H1 (cell line): ENCODE results near the gene KCNE1. TPM values are rescaled to one million over a fixed set of nuclear protein-coding genes. Genes with fewer than 3 reads are reported as not detected.

Source experiments
- CTCF ChIA-PET: fragments of 300-600 bp; sonication (Branson Sonifier 250); formaldehyde crosslinking; loops from one replicate; lab custom pipeline; 2021; ENCODE audit not compliant: partially characterized antibody; lab: Charles Lee
- POLR2A ChIA-PET: fragments of 300-600 bp; sonication (Branson Sonifier 250); formaldehyde crosslinking; loops from one replicate; lab custom pipeline; 2021; ENCODE audit warnings: inconsistent platforms; ENCODE audit not compliant: partially characterized antibody; lab: Charles Lee
- DNase-seq, 2 experiments: peaks; one replicate each; pipeline versions ENCODE4 v3.0.0 to v3.0.0-alpha.2; 2010 to 2022; ENCODE audit warnings: low spot score in 2 of 2, low read depth in 1 of 2, mixed read lengths in 1 of 2
- FAIRE-seq: peaks from 2 replicates; lab custom pipeline; 2011; peaks lifted over from hg19 to GRCh38; lab: Jason Lieb, UNC
- H2AFZ ChIP-seq: 2 replicates; pipeline ENCODE4 v1.8.1; 2012; ENCODE audit warnings: low read length, inconsistent platforms
- H2AK5ac ChIP-seq: 2 replicates; pipeline ENCODE4 v1.6.1; 2013; ENCODE audit warnings: low read depth, low read length
- H2BK120ac ChIP-seq: replicated peaks from 2 replicates; pipeline ENCODE3; 2013; ENCODE audit warnings: low read depth, low read length, inconsistent platforms
- H2BK12ac ChIP-seq: 2 replicates; pipeline ENCODE4 v1.6.1; 2013; ENCODE audit warnings: low read depth, low read length
- H2BK15ac ChIP-seq: 2 replicates; pipeline ENCODE4 v1.6.1; 2013; ENCODE audit warnings: low read length
- H2BK20ac ChIP-seq: 2 replicates; pipeline ENCODE4 v1.6.1; 2013; ENCODE audit warnings: low read length
- H2BK5ac ChIP-seq: 2 replicates; pipeline ENCODE4 v1.6.1; 2013; ENCODE audit warnings: low read depth, low read length
- H3K14ac ChIP-seq: 2 replicates; pipeline ENCODE4 v1.6.1; 2013; ENCODE audit warnings: inconsistent platforms; ENCODE audit not compliant: insufficient read length
- H3K18ac ChIP-seq: 2 replicates; pipeline ENCODE4 v1.6.1; 2013; ENCODE audit warnings: low read length; ENCODE audit errors: extremely low read depth
- H3K23ac ChIP-seq: 2 replicates; pipeline ENCODE4 v1.6.1; 2013; ENCODE audit warnings: inconsistent platforms; ENCODE audit not compliant: insufficient read length
- H3K23me2 ChIP-seq: 2 replicates; pipeline ENCODE4 v1.6.1; 2013; ENCODE audit warnings: low read depth, low read length
- H3K27ac ChIP-seq: 2 replicates; pipeline ENCODE4 v1.6.1; 2011; ENCODE audit warnings: low read depth, low read length, inconsistent platforms
- H3K27me3 ChIP-seq, 4 experiments: replicated peaks in 1 of 4; 1 replicate in 1 of 4; 2 replicates in 3 of 4; pipeline versions ENCODE4 v1.6.1 to v1.8.1; 2011 to 2013; ENCODE audit warnings: low read length in 3 of 4, mild to moderate bottlenecking in 3 of 4, inconsistent platforms in 2 of 4, mixed read lengths in 2 of 4, moderate library complexity in 1 of 4; ENCODE audit not compliant: control insufficient read depth in 3 of 4, insufficient read depth in 3 of 4; ENCODE audit errors: extremely low read depth in 1 of 4
- H3K36me3 ChIP-seq, 4 experiments: 2 replicates each; pipeline versions ENCODE4 v1.6.1 to v1.8.1; 2011 to 2013; ENCODE audit warnings: mild to moderate bottlenecking in 4 of 4, low read length in 3 of 4, moderate library complexity in 2 of 4, control low read depth in 1 of 4, inconsistent platforms in 1 of 4; ENCODE audit not compliant: insufficient read depth in 4 of 4, control insufficient read depth in 2 of 4
- H3K4ac ChIP-seq: replicated peaks from 2 replicates; pipeline ENCODE3; 2013; ENCODE audit warnings: low read length, low read depth, mixed read lengths, inconsistent platforms; ENCODE audit not compliant: insufficient read length
- H3K4me1 ChIP-seq, 4 experiments: replicated peaks in 1 of 4; 1 replicate in 1 of 4; 2 replicates in 3 of 4; pipeline versions ENCODE4 v1.6.1 to v1.8.1; 2011 to 2013; ENCODE audit warnings: low read length in 3 of 4, inconsistent platforms in 2 of 4, mixed read lengths in 1 of 4; ENCODE audit not compliant: insufficient read depth in 4 of 4, control insufficient read depth in 3 of 4
- H3K4me2 ChIP-seq, 2 experiments: 2 replicates each; pipeline versions ENCODE4 v1.6.1 to v1.8.1; 2011 to 2013; ENCODE audit warnings: low read depth in 2 of 2, low read length in 2 of 2, control low read depth in 1 of 2, inconsistent platforms in 1 of 2, mild to moderate bottlenecking in 1 of 2; ENCODE audit not compliant: insufficient read depth in 1 of 2
- H3K4me3 ChIP-seq, 4 experiments: fragments of 200-600, 300-600 bp in 1 of 4; sonication (generic), shearing (Covaris generic), sonication (Bioruptor Twin) in 1 of 4; 2 replicates each; pipeline versions ENCODE4 v1.5.1 to v1.8.1; 2011 to 2016; ENCODE audit warnings: low read length in 4 of 4, low read depth in 3 of 4, control low read depth in 2 of 4, inconsistent platforms in 2 of 4, mild to moderate bottlenecking in 2 of 4, mixed read lengths in 1 of 4, moderate library complexity in 1 of 4; ENCODE audit not compliant: insufficient read depth in 2 of 4; ENCODE audit errors: extremely low read depth in 1 of 4
- H3K56ac ChIP-seq: replicated peaks from 2 replicates; pipeline ENCODE3; 2013; ENCODE audit warnings: low read depth, mild to moderate bottlenecking, mixed read lengths, low read length, inconsistent platforms; ENCODE audit not compliant: insufficient read length
- H3K79me1 ChIP-seq: 2 replicates; pipeline ENCODE4 v1.6.1; 2013; ENCODE audit warnings: low read depth, low read length, control low read depth
- H3K79me2 ChIP-seq, 2 experiments: 2 replicates each; pipeline versions ENCODE4 v1.6.1 to v1.8.1; 2012 to 2013; ENCODE audit warnings: low read length in 2 of 2, mild to moderate bottlenecking in 2 of 2, inconsistent platforms in 1 of 2; ENCODE audit not compliant: insufficient read depth in 2 of 2, control insufficient read depth in 1 of 2
- H3K9ac ChIP-seq, 4 experiments: replicated peaks in 1 of 4; 1 replicate in 1 of 4; 2 replicates in 3 of 4; pipeline versions ENCODE4 v1.6.1 to v1.8.1; 2011 to 2013; ENCODE audit warnings: low read depth in 3 of 4, low read length in 3 of 4, control low read depth in 2 of 4, mild to moderate bottlenecking in 2 of 4, moderate library complexity in 2 of 4, inconsistent platforms in 1 of 4; ENCODE audit errors: extremely low read depth in 1 of 4
- H3K9me3 ChIP-seq, 2 experiments: 2 replicates each; pipeline versions ENCODE4 v1.6.1 to v1.8.1; 2012 to 2013; ENCODE audit warnings: mild to moderate bottlenecking in 2 of 2, moderate library complexity in 2 of 2, control low read depth in 1 of 2, inconsistent platforms in 1 of 2, low read depth in 1 of 2, low read length in 1 of 2, mixed read lengths in 1 of 2; ENCODE audit not compliant: insufficient read depth in 2 of 2
- H4K20me1 ChIP-seq, 2 experiments: replicated peaks in 1 of 2; 2 replicates each; pipeline versions ENCODE3 to v1.8.1; 2011 to 2013; ENCODE audit warnings: inconsistent platforms in 2 of 2, low read length in 2 of 2, mild to moderate bottlenecking in 1 of 2; ENCODE audit not compliant: insufficient read depth in 2 of 2, control insufficient read depth in 1 of 2
- H4K5ac ChIP-seq: 2 replicates; pipeline ENCODE4 v1.6.1; 2013; ENCODE audit warnings: low read length, low read depth, mixed read lengths, inconsistent platforms; ENCODE audit not compliant: insufficient read length
- H4K8ac ChIP-seq: 2 replicates; pipeline ENCODE4 v1.8.0; 2013; ENCODE audit warnings: mild to moderate bottlenecking, moderate library complexity, low read length, inconsistent platforms; ENCODE audit not compliant: insufficient read depth; ENCODE audit errors: extremely low read depth
- H4K91ac ChIP-seq: replicated peaks from 2 replicates; pipeline ENCODE3; 2013; ENCODE audit warnings: low read length, mixed read lengths, inconsistent platforms; ENCODE audit not compliant: insufficient read length
- SIRT6 ChIP-seq: IDR thresholded peaks from one replicate; pipeline ENCODE4 v1.7.1; 2012; ENCODE audit warnings: low read length, inconsistent platforms
- SP4 ChIP-seq: IDR thresholded peaks from 2 replicates; pipeline ENCODE4 v1.6.1; 2012; ENCODE audit warnings: low read length, inconsistent platforms
- WGBS, 2 experiments: shearing (Covaris generic) in 1 of 2; methylation state at CpG; one replicate each; pipeline versions ENCODE4 v1.1.6 to v1.1.7; 2013 to 2015; ENCODE audit warnings: low lambda C conversion rate in 2 of 2, mixed read lengths in 2 of 2, inconsistent platforms in 1 of 2, low coverage in 1 of 2, missing lambda C conversion rate in 1 of 2; ENCODE audit not compliant: insufficient replicate concordance in 2 of 2, insufficient coverage in 1 of 2, insufficient read length in 1 of 2; ENCODE audit errors: extremely low coverage in 1 of 2, missing lambda C conversion rate in 1 of 2; 5-methylcytosine and 5-hydroxymethylcytosine counted together
- polyA plus RNA-seq, 7 experiments: library from polyadenylated mRNA; depleted of rRNA in 3 of 7; stranded (reverse) in 5 of 7; unstranded in 2 of 7; fragments of >200 nt in 5 of 7; fragments of 200-250 nt in 2 of 7; gene quantifications; 1 replicate in 5 of 7; 2 replicates in 1 of 7; 4 replicates in 1 of 7; pipeline versions ENCODE4 v1.2.1 to v1.2.3, GENCODE V29; 2011 to 2013; ENCODE audit warnings: missing spikeins in 2 of 7, mixed read lengths in 2 of 7
- total RNA-seq: library from RNA; stranded (reverse); fragmentation: NEBNext Ultra II Directional; extraction: Animal tissue kit (Norgen Biotek cat#: 25700); gene quantifications from 2 replicates; pipeline ENCODE4 v1.2.1, GENCODE V29; 2021

The KCNE1 gene
- total and polyA plus RNA-seq, 2 of the 8 experiments (the other 6 are each of a cell fraction or from before 2014, with no cell fraction given): 0.08 to 0.28 TPM

- Histone ChIP-seq H3K27me3 (no peaks in the 10 kb centered on the region; a peak in 2 of 7 replicates), H4K91ac (no peak overlapping the region), H3K4me2 (no peak overlapping the region), H3K56ac (no peak overlapping the region), H2AK5ac (no peak overlapping the region), H3K9me3 (no peaks in the 10 kb centered on the region), H2BK15ac (no peak overlapping the region), H3K79me1 (no peaks in the 10 kb centered on the region), H3K23me2 (no peaks in the 10 kb centered on the region), H3K27ac (no peak overlapping the region), H3K4ac (no peak overlapping the region), H4K5ac (no peak overlapping the region), H3K18ac (no peak overlapping the region), H3K23ac (no peak overlapping the region), H2BK120ac (no peak overlapping the region), H2BK20ac (no peak overlapping the region), H3K4me3 (no peak overlapping the region), H3K14ac (no peak overlapping the region), H2BK12ac (no peak overlapping the region), H3K9ac (no peak overlapping the region), H3K4me1 (peaks cover 8 to 19% (median 14%) of the 10 kb centered on the region in 4 experiments), H2AFZ (no peak overlapping the region), H3K79me2 (no peaks in the 10 kb centered on the region), H4K8ac (no peak overlapping the region), H2BK5ac (no peak overlapping the region), H3K36me3 (0 out of 8 replicates have a peak, but pooled peaks cover 0 to 2% (median 0%) of the 10 kb centered on the region in 4 experiments), H4K20me1 (no peaks in the 10 kb centered on the region)
- TF ChIP-seq SIRT6: no peak
- no peak for TF ChIP-seq SP4
- WGBS, 2 experiments: 84% methylated on average over 5 of the region's 6 CpGs; no CpG with 5 or more reads in 1 of the 2 experiments
- CTCF ChIA-PET: interaction anchor here (0.6 to 3.2 kb wide), 10 partner anchors 7 to 81 kb away, joined by 3 to 17 read pairs (median 8); no protein-coding TSS in a partner anchor
- no peak for DNase-seq
- POLR2A ChIA-PET: no interaction called here
- no peak for FAIRE-seq
Measured at GRCh38 chr21:34522284-34522683, 10.3 kb upstream of the KCNE1 start.
